HCT116 (cell line): ENCODE results near the gene TNS3. TPM values are rescaled to one million over a fixed set of nuclear protein-coding genes. Genes with fewer than 3 reads are reported as not detected.

Experiments used
- ATAC-seq: fragments of 200-7000 bp; cut with Tn5 transposase; 2 replicates; pipeline ENCODE4 v1.9.1; 2020; ENCODE audit warnings: mild to moderate bottlenecking, moderate library complexity
- BruUV-seq: library from RNA; stranded (reverse); fragments of 400-500 nt; replicated peaks from 2 replicates; lab custom pipeline; 2021; lab: Mats Ljungman, UMichigan
- CTCF ChIA-PET: fragments of 300-600 bp; sonication (Branson Sonifier 250); formaldehyde crosslinking; loops from one replicate; lab custom pipeline; 2021; ENCODE audit warnings: antibody characterized with exemption; lab: Charles Lee
- POLR2A ChIA-PET: fragments of 300-600, 350-600 bp; sonication (Branson Sonifier 250); formaldehyde crosslinking; loops from one replicate; lab custom pipeline; 2021; ENCODE audit warnings: antibody characterized with exemption; lab: Charles Lee
- RAD21 ChIA-PET, 2 experiments: fragments of 300-600 bp; sonication (Branson Sonifier 250); formaldehyde crosslinking; loops; one replicate each; lab custom pipeline; 2023; ENCODE audit warnings: low total read pairs in 2 of 2; ENCODE audit not compliant: uncharacterized antibody in 2 of 2, unreplicated experiment in 2 of 2, low non-redundant PET in 1 of 2; lab: Charles Lee
- DNase-seq: peaks from one replicate; pipeline ENCODE4 v3.0.0-alpha.2; 2010; ENCODE audit warnings: low read depth, low spot score
- H2AFZ ChIP-seq: fragments of 200-600 bp; shearing (Covaris generic), sonication (generic); 2 replicates; pipeline ENCODE4 v1.6.1; 2017; ENCODE audit warnings: low read depth, mixed run types, mixed read lengths, antibody characterized with exemption, low read length; ENCODE audit not compliant: poor library complexity, severe bottlenecking
- H3K27ac ChIP-seq: 2 replicates; pipeline ENCODE4 v1.5.1; 2012; ENCODE audit warnings: low read depth, low read length
- H3K27me3 ChIP-seq: fragments of 200-600 bp; sonication (generic); 2 replicates; pipeline ENCODE4 v1.6.1; 2016; ENCODE audit warnings: mixed run types, low read length, mixed read lengths; ENCODE audit not compliant: insufficient read depth
- H3K36me3 ChIP-seq, 2 experiments: fragments of 200-500 bp in 1 of 2; fragments of 200-600 bp in 1 of 2; sonication (Bioruptor generic) in 1 of 2; sonication (generic) in 1 of 2; 2 replicates each; pipeline versions ENCODE4 v1.5.1 to v1.6.1; 2014 to 2016; ENCODE audit warnings: low read length in 2 of 2, inconsistent platforms in 1 of 2, mixed read lengths in 1 of 2, mixed run types in 1 of 2; ENCODE audit not compliant: insufficient read depth in 2 of 2, control insufficient read depth in 1 of 2
- H3K4me1 ChIP-seq, 2 experiments: fragments of 200-600 bp in 1 of 2; sonication (generic) in 1 of 2; 2 replicates each; pipeline versions ENCODE4 v1.5.1 to v1.6.1; 2012 to 2017; ENCODE audit warnings: low read length in 2 of 2, inconsistent platforms in 1 of 2, mild to moderate bottlenecking in 1 of 2, mixed read lengths in 1 of 2, mixed run types in 1 of 2, moderate library complexity in 1 of 2; ENCODE audit not compliant: insufficient read depth in 2 of 2, control insufficient read depth in 1 of 2
- H3K4me2 ChIP-seq: fragments of 200-600 bp; sonication (generic); 2 replicates; pipeline ENCODE4 v1.6.1; 2017; ENCODE audit warnings: mixed run types, low read length, mixed read lengths
- H3K4me3 ChIP-seq, 2 experiments: fragments of 200-600 bp in 1 of 2; sonication (generic) in 1 of 2; replicated peaks in 1 of 2; 2 replicates each; pipeline ENCODE4 v1.5.1; 2011 to 2016; ENCODE audit warnings: low read length in 2 of 2, control low read depth in 1 of 2, low read depth in 1 of 2, mild to moderate bottlenecking in 1 of 2, mixed read lengths in 1 of 2, mixed run types in 1 of 2
- H3K79me2 ChIP-seq: fragments of 200-600 bp; sonication (generic); 2 replicates; pipeline ENCODE4 v1.6.1; 2017; ENCODE audit warnings: mild to moderate bottlenecking, mixed run types, low read length, moderate library complexity, mixed read lengths; ENCODE audit not compliant: insufficient read depth
- H3K9ac ChIP-seq: fragments of 200-600 bp; sonication (generic); 2 replicates; pipeline ENCODE4 v1.6.1; 2016; ENCODE audit warnings: low read length, mixed read lengths
- H3K9me2 ChIP-seq: fragments of 200-600 bp; sonication (generic), shearing (Covaris generic); 2 replicates; pipeline ENCODE4 v1.6.1; 2017; ENCODE audit warnings: mixed run types, mild to moderate bottlenecking, moderate library complexity; ENCODE audit not compliant: insufficient read depth
- H3K9me3 ChIP-seq, 2 experiments: fragments of 200-500 bp in 1 of 2; fragments of 200-600 bp in 1 of 2; sonication (Bioruptor generic) in 1 of 2; sonication (generic) in 1 of 2; 2 replicates each; pipeline ENCODE4 v1.6.1; 2014 to 2017; ENCODE audit warnings: low read length in 2 of 2, mixed read lengths in 2 of 2, inconsistent platforms in 1 of 2, low read depth in 1 of 2, mild to moderate bottlenecking in 1 of 2, mixed run types in 1 of 2, moderate library complexity in 1 of 2; ENCODE audit not compliant: control insufficient read depth in 1 of 2, insufficient read depth in 1 of 2
- H4K20me1 ChIP-seq: fragments of 200-600 bp; sonication (generic), shearing (Covaris generic); 2 replicates; pipeline ENCODE4 v1.6.1; 2017; ENCODE audit warnings: mixed run types, mild to moderate bottlenecking, moderate library complexity; ENCODE audit not compliant: insufficient read depth
- CBX3 ChIP-seq: IDR thresholded peaks from 2 replicates; pipeline ENCODE4 v1.6.1; 2012; ENCODE audit warnings: low read depth
- CEBPB ChIP-seq: IDR thresholded peaks from 2 replicates; pipeline ENCODE4 v1.6.1; 2012; ENCODE audit warnings: low read depth
- ELF1 ChIP-seq: IDR thresholded peaks from 2 replicates; pipeline ENCODE4 v1.6.1; 2012; ENCODE audit warnings: low read depth, borderline replicate concordance
- EZH2phosphoT487 ChIP-seq: fragments of 200-600 bp; IDR thresholded peaks from 2 replicates; pipeline ENCODE4 v1.6.1; 2018; ENCODE audit warnings: antibody characterized with exemption, borderline replicate concordance
- JUND ChIP-seq: IDR thresholded peaks from 2 replicates; pipeline ENCODE4 v1.6.1; 2012
- POLR2AphosphoS5 ChIP-seq: IDR thresholded peaks from 2 replicates; pipeline ENCODE4 v1.6.1; 2011; ENCODE audit warnings: mild to moderate bottlenecking, low read depth, low read length, moderate library complexity
- RAD21 ChIP-seq: IDR thresholded peaks from 2 replicates; pipeline ENCODE4 v1.6.1; 2012; ENCODE audit warnings: low read depth, mild to moderate bottlenecking
- SP1 ChIP-seq: IDR thresholded peaks from 2 replicates; pipeline ENCODE4 v1.6.1; 2012; ENCODE audit warnings: low read depth
- SRF ChIP-seq: IDR thresholded peaks from 2 replicates; pipeline ENCODE4 v1.6.1; 2012; ENCODE audit warnings: low read depth
- TCF7L2 ChIP-seq: IDR thresholded peaks from 2 replicates; pipeline ENCODE4 v1.7.0; 2011; ENCODE audit warnings: borderline replicate concordance, inconsistent platforms; ENCODE audit not compliant: insufficient read depth, insufficient read length; ENCODE audit errors: extremely low read depth
- YY1 ChIP-seq: IDR thresholded peaks from 2 replicates; pipeline ENCODE4 v1.6.1; 2011; ENCODE audit warnings: low read length, low read depth, moderate library complexity, mild to moderate bottlenecking; ENCODE audit not compliant: insufficient replicate concordance; ENCODE audit errors: extremely low read depth
- ZFX ChIP-seq: fragments of 450-650 bp; IDR thresholded peaks from 2 replicates; pipeline ENCODE4 v1.6.1; 2017
- intact Hi-C: fragments of 100-400 bp; cut with micrococcal nuclease; formaldehyde crosslinking; loops from 2 replicates; pipeline ENCODE4 v1.10.0; 2022
- total RNA-seq: library from RNA; stranded (reverse); gene quantifications from one replicate; pipeline ENCODE4 v1.2.1, GENCODE V29; 2021; ENCODE audit not compliant: unreplicated experiment
- TF ChIP-seq, protein P1 (sequence below): IDR thresholded peaks from 2 replicates; pipeline ENCODE4 v1.6.1; 2012; ENCODE audit warnings: low read depth
- TF ChIP-seq, protein P2 (sequence below): IDR thresholded peaks from 2 replicates; pipeline ENCODE4 v1.6.1; 2011; ENCODE audit warnings: mild to moderate bottlenecking, low read length, moderate library complexity; ENCODE audit not compliant: insufficient replicate concordance; ENCODE audit errors: extremely low read depth
- TF ChIP-seq, protein P3 (sequence below): IDR thresholded peaks from 2 replicates; pipeline ENCODE4 v1.6.1; 2012
- TF ChIP-seq, protein P4 (sequence below): IDR thresholded peaks from 2 replicates; pipeline ENCODE4 v1.6.1; 2012

Gene TNS3
- total RNA-seq, 1 experiment from 2014 or later: 9.1 TPM

DNA sequence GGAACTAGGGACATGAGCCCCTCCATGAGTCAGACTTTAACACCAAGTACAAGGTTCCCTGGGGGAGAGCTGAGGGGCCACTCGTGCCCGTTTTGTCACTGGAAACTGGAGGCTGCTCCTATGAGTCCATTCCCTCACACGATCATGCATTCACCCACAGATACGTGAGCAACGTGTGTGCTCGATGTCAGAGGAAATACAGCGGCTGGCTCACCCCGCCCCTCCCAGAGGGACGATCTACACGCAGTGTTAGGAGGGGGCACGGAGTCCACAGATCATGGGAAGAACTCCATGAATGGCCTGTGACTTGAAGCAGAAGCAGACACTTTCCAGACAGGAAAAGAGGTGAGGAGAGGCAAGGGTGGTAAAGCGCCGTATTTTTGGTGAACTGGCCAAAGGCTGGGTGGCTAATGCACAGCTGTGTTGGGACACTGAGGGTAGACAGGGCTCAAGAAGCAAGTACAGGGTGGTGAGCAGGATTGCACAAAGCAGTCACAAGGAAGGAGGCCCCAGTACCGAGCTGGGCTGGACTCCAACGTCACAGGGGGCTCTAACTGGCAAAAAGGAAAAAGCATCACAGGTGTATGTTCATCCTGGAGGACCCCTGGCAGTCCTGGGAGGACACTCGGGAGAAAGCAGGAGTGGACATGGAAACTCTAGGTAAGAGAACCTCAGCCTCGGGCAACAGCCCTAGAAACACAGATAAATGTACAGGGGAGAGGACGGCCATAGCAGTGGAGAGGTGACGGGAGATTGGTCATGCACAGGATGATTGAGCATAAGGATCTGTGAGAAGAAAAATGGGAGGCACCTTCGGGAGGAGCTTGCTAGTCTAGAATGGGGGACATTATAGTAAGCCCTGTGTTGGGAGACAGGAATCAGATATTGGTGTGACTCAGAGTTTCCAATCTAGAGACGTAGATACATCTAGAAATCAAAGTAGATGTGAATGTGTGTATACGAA is 41.2 kb downstream of the TNS3 start (continued):
- TF ChIP-seq ELF1: no peak

DNA sequence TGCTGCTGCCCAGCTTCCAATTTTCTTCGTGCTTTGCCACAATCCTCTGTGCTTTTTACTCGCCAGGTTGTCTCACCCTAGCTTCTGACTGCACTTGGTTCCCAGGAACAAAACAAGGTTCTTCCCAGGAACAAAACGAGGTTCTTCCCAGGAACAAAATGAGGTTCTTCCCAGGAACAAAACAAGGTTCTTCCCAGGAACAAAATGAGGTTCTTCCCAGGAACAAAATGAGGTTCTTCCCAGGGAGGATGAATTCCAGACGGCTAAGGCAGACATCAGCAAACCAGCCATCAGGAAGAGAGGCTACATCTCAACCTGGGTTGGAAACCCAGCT is 41.9 kb downstream of the TNS3 start:
- intact Hi-C loops: no loop called here
- Histone ChIP-seq H2AFZ (no peak overlapping the region), H3K27ac (no peak overlapping the region), H4K20me1 (no peaks in the 10 kb centered on the region)
- TF ChIP-seq CEBPB (no peak), ELF1 (no peak), SP1 (no peak), TCF7L2 (no peak), YY1 (no peak), SRF (no peak), POLR2AphosphoS5 (no peak), ZFX (no peak), RAD21 (no peak), JUND (no peak), EZH2phosphoT487 (no peak), CBX3 (no peak)
- TF ChIP-seq, protein P1, sequence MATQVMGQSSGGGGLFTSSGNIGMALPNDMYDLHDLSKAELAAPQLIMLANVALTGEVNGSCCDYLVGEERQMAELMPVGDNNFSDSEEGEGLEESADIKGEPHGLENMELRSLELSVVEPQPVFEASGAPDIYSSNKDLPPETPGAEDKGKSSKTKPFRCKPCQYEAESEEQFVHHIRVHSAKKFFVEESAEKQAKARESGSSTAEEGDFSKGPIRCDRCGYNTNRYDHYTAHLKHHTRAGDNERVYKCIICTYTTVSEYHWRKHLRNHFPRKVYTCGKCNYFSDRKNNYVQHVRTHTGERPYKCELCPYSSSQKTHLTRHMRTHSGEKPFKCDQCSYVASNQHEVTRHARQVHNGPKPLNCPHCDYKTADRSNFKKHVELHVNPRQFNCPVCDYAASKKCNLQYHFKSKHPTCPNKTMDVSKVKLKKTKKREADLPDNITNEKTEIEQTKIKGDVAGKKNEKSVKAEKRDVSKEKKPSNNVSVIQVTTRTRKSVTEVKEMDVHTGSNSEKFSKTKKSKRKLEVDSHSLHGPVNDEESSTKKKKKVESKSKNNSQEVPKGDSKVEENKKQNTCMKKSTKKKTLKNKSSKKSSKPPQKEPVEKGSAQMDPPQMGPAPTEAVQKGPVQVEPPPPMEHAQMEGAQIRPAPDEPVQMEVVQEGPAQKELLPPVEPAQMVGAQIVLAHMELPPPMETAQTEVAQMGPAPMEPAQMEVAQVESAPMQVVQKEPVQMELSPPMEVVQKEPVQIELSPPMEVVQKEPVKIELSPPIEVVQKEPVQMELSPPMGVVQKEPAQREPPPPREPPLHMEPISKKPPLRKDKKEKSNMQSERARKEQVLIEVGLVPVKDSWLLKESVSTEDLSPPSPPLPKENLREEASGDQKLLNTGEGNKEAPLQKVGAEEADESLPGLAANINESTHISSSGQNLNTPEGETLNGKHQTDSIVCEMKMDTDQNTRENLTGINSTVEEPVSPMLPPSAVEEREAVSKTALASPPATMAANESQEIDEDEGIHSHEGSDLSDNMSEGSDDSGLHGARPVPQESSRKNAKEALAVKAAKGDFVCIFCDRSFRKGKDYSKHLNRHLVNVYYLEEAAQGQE: no peak
- TF ChIP-seq, protein P2, sequence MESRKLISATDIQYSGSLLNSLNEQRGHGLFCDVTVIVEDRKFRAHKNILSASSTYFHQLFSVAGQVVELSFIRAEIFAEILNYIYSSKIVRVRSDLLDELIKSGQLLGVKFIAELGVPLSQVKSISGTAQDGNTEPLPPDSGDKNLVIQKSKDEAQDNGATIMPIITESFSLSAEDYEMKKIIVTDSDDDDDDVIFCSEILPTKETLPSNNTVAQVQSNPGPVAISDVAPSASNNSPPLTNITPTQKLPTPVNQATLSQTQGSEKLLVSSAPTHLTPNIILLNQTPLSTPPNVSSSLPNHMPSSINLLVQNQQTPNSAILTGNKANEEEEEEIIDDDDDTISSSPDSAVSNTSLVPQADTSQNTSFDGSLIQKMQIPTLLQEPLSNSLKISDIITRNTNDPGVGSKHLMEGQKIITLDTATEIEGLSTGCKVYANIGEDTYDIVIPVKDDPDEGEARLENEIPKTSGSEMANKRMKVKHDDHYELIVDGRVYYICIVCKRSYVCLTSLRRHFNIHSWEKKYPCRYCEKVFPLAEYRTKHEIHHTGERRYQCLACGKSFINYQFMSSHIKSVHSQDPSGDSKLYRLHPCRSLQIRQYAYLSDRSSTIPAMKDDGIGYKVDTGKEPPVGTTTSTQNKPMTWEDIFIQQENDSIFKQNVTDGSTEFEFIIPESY: no peak
- TF ChIP-seq, protein P3, sequence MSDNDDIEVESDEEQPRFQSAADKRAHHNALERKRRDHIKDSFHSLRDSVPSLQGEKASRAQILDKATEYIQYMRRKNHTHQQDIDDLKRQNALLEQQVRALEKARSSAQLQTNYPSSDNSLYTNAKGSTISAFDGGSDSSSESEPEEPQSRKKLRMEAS: no peak
- TF ChIP-seq, protein P4, sequence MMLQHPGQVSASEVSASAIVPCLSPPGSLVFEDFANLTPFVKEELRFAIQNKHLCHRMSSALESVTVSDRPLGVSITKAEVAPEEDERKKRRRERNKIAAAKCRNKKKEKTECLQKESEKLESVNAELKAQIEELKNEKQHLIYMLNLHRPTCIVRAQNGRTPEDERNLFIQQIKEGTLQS: no peak
- TF ChIP-seq, all 23 proteins: peak for 0
- no TSS peak for BruUV-seq
- H3K36me3 ChIP-seq: no peaks in the 10 kb centered on the region
- DNase-seq (no peak), ATAC-seq (no peak)
- peaks cover 9 to 10% of the 10 kb centered on the region in 2 experiments; a peak in 2 of 4 replicates for H3K4me1 ChIP-seq
- H3K27me3 ChIP-seq: no peaks in the 10 kb centered on the region
- POLR2A ChIA-PET: no interaction called here
- H3K4me3 ChIP-seq: no peak overlapping the region
- H3K9ac ChIP-seq: no peak overlapping the region
- no peaks in the 10 kb centered on the region for H3K9me3 ChIP-seq
- no peaks in the 10 kb centered on the region for H3K9me2 ChIP-seq
- H3K79me2 ChIP-seq: no peaks in the 10 kb centered on the region
- RAD21 ChIA-PET: no interaction called here
- CTCF ChIA-PET: no interaction called here
- no peak overlapping the region for H3K4me2 ChIP-seq
